Uterus (tissue), 2 donors: ENCODE data around the gene TUT7.

Source experiments
- POLR2A ChIP-seq, 2 donors: fragments of 450-650 bp; IDR thresholded peaks; one replicate each; pipeline ENCODE4 v1.6.1; 2016; ENCODE audit warnings: antibody characterized with exemption in 2 of 2, mild to moderate bottlenecking in 1 of 2, moderate library complexity in 1 of 2
- TF ChIP-seq, protein P1 (sequence below), 4 experiments: fragments of 200-600 bp in 2 of 4; fragments of 450-650 bp in 2 of 4; sonication (generic) in 2 of 4; IDR thresholded peaks; one replicate each; pipeline ENCODE4 v1.5.1; 2016 to 2019; ENCODE audit warnings: antibody characterized with exemption in 4 of 4, mild to moderate bottlenecking in 2 of 4, moderate library complexity in 1 of 4

DNA sequence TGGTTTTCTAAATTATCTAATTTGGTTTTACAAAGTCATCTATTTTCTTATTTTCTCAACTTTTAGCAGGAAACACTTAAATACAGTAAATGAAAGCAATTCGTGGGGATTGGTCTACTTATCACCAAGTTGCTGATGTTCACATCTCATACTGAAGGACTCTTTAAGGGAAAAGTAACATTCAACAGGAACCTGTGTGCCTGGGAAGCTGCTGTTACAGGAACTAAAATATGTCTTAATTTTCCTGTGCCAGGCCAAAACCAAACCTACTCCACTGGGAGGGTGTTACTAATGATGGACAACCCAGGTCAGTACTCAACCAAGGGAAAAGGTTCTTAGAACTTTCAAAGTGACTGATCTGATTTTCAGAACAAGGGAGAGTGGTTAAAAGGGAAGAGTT, 77.1 kb downstream of the TUT7 start:
- TF ChIP-seq, protein P1, sequence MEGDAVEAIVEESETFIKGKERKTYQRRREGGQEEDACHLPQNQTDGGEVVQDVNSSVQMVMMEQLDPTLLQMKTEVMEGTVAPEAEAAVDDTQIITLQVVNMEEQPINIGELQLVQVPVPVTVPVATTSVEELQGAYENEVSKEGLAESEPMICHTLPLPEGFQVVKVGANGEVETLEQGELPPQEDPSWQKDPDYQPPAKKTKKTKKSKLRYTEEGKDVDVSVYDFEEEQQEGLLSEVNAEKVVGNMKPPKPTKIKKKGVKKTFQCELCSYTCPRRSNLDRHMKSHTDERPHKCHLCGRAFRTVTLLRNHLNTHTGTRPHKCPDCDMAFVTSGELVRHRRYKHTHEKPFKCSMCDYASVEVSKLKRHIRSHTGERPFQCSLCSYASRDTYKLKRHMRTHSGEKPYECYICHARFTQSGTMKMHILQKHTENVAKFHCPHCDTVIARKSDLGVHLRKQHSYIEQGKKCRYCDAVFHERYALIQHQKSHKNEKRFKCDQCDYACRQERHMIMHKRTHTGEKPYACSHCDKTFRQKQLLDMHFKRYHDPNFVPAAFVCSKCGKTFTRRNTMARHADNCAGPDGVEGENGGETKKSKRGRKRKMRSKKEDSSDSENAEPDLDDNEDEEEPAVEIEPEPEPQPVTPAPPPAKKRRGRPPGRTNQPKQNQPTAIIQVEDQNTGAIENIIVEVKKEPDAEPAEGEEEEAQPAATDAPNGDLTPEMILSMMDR (IDR thresholded peaks at IDR 0.05) = no peak
- TF ChIP-seq POLR2A (IDR thresholded peaks at IDR 0.05) = no peak
